LNCaP clone FGC (cell line): ENCODE data around the gene TP63.

Experiments
- DNase-seq: peaks from one replicate; pipeline ENCODE4 v3.0.0-alpha.2; 2011; ENCODE audit warnings: low read depth
- H3K4me3 ChIP-seq: 2 replicates; pipeline ENCODE4 v1.5.1; 2011; ENCODE audit warnings: mild to moderate bottlenecking, low read depth, low read length, control low read depth
- TF ChIP-seq, protein P1 (sequence below): IDR thresholded peaks from 2 replicates; pipeline ENCODE4 v1.5.1; 2012; ENCODE audit warnings: mild to moderate bottlenecking; ENCODE audit not compliant: control insufficient read depth, insufficient read depth; ENCODE audit errors: extremely low read depth

The TP63 gene

DNA sequence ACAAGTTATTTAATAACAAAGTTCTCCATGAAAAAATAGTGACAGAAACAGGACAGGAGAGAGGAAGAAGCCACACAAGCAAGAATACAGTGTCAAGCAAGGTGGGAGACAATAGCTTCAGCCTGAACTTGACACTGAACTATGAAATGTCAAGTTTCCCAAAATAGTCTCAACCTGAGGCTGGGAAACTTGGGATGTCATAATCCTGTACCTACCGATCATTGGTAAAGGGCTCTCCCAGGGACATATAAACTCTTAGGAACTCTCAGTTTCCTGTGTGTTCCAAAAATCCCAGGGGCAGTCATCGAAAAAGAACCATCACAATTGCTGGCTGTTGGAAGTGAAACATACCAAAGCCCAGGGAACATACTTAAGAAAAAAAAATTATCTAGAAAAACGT is 277.9 kb downstream of the TP63 start:
- no peak for DNase-seq
- TF ChIP-seq, protein P1, sequence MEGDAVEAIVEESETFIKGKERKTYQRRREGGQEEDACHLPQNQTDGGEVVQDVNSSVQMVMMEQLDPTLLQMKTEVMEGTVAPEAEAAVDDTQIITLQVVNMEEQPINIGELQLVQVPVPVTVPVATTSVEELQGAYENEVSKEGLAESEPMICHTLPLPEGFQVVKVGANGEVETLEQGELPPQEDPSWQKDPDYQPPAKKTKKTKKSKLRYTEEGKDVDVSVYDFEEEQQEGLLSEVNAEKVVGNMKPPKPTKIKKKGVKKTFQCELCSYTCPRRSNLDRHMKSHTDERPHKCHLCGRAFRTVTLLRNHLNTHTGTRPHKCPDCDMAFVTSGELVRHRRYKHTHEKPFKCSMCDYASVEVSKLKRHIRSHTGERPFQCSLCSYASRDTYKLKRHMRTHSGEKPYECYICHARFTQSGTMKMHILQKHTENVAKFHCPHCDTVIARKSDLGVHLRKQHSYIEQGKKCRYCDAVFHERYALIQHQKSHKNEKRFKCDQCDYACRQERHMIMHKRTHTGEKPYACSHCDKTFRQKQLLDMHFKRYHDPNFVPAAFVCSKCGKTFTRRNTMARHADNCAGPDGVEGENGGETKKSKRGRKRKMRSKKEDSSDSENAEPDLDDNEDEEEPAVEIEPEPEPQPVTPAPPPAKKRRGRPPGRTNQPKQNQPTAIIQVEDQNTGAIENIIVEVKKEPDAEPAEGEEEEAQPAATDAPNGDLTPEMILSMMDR: no peak
- H3K4me3 ChIP-seq: no peak overlapping the region

DNA sequence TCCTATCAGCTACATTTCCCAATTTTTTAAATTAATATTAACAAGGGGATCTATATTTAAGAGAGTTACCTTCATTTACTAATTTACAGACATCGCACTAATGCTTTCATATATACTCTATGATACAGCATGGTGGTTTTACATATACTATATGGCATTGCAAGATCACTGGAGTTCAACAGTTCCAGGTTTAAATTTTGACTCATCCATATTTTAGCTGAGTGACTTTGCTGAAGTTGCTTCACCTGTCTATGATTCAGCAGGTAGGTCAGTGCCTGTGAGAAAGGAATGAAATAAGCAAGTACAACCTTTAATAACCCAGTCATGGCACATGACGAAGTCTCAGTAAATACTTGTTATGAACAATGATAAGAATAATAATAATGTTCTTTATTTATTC is 278.4 kb downstream of the TP63 start:
- TF ChIP-seq, protein P1: no peak
- no peak overlapping the region for H3K4me3 ChIP-seq
- DNase-seq: no peak

DNA sequence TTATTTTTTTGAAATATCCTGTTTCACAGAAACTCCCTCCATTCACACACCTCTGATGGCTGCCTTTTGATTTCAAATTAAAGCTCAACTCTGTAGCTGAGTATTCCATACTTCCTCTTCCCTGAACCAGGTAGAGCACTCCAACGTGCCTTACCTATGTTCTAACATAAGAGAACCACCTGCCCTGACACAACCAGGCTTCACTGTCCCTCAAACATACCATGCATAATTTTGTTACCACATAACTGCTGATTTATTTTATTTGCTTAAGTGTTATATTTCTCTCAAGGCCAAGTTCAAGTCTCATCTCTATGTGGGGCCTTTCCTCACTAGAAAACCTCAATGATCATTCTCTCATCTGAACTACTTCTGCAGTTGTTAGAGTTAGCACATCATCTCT is 279.8 kb downstream of the TP63 start:
- no peak overlapping the region for H3K4me3 ChIP-seq
- TF ChIP-seq, protein P1: no peak
- no peak for DNase-seq

- DNase-seq: no peak
- TF ChIP-seq, protein P1: no peak
- H3K4me3 ChIP-seq: no peak overlapping the region
These were observed 283.6 kb downstream of the TP63 start for GRCh38 chr3:189914799-189915198.

- H3K4me3 ChIP-seq: no peak overlapping the region
- TF ChIP-seq, protein P1: no peak
- no peak for DNase-seq
These were observed 290.6 kb downstream of the TP63 start for GRCh38 chr3:189921770-189922169.

DNA sequence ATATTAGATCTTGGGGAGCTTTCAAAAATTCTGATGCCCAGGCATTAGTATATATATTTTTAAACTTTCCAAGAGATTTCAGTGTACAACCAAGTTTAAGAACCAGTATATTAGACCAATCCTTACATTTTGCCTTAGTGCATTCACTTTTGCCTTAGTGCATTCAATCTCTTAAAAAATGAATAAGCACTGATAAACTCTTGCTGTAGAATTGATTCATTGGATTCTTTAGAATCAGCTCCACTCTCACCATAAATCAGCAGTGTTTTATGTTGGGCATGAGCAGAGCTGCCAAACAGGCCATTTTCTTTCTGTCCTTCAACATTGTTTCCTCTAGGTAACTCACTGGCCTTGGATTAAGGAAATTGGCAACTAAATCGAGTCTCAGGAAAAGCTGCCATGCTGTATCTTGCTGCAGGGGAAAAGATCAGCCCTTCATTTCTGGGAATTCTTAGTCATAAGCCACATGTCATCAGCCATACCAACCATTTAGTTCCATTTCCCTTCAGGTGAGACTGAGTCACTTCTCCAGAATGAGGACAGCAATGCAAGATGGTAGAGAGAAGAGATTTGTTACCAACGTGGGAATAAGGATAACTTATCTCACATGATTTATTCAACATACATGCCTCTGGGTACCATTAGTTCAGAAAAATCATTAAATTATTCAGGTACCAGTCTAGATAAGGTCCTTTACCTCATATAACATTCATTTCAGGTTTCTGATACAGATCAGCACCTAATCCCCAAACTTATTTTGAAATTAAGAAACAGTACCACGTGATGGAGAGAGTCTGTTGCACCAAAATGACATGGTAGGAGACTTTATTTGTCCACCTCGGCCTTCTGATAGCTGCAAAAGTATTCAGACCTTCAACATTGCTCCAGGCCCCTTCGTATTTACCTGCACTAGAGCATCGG is 297.0 kb downstream of the TP63 start:
- TF ChIP-seq, protein P1: no peak
- no peak for DNase-seq
- H3K4me3 ChIP-seq: no peak overlapping the region
